Endometrial microvascular endothelial cells (primary cell): ENCODE data around the gene PAIP2. TPM values are rescaled to one million over a fixed set of nuclear protein-coding genes. Genes with fewer than 3 reads are reported as not detected.
"Not testable (repeated sequence)": the region's sequence is repeated elsewhere in the genome, so short reads cannot be mapped to it uniquely, and the experiment has no call there.

Experiments used
- in situ Hi-C: cut with HindIII; loops from 2 replicates; pipeline ENCODE4 v1.10.0; 2017; ENCODE audit warnings: low sequenced_read_pairs, low pct_unique_long_range_greater_than_20kb; ENCODE audit errors: inconsistent ontology term
- total RNA-seq: library from RNA; depleted of rRNA; stranded (reverse); fragments of >200 nt; gene quantifications from one replicate; pipeline ENCODE4 v1.2.3, GENCODE V29; 2015; ENCODE audit errors: inconsistent ontology term

PAIP2 gene
- total RNA-seq, 1 donor from 2014 or later, result 61.8 TPM

- in situ Hi-C loops, result no loop called here
Observed at GRCh38 chr5:139312075-139312474, 29.6 kb upstream of the PAIP2 start.

DNA sequence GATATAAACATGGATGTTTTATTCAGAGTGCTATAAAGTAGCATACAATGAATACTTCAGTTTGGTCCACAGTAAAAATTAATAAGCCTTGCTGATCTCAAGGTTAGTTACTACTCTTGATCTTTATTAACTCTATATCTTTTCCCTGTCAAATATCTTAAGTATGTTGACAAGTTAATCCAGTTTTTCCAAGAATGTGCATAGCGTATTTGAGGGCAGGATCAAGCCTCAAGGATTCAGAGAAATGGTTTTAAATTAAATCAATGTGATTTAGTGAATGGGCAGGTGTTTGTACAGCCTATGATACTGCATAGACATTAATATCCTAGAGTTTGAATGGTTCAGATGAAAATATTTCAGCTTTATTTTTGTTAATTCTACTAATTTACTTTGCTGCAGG lies 27.4 kb upstream of the PAIP2 start:
- in situ Hi-C loops, result no loop called here

- in situ Hi-C loops, result no loop called here
Observed at GRCh38 chr5:139315056-139315615, 26.5 kb upstream of the PAIP2 start.

GRCh38 chr5:139335811-139336210 lies 5.8 kb upstream of the PAIP2 start:
- in situ Hi-C loops, result no loop called here

DNA sequence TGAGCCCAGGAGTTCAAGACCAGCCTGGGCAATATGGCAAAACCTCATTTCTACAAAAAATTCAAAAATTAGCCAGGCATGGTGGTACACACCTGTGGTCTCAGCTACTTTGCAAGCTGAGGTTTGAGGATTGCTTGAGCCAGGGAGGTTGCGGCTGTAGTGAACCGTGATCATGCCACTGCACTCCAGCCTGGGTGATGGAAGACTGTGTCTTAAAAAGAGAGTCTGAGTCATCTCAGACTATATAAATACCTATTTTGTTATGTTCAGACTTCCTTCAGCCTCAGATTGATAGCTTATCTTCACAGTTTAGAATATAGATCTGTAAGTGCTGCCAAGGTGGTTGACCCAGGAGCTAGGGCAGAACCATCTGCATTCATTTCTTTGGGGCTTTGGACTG lies 1.6 kb upstream of the PAIP2 start:
- in situ Hi-C loops, result no loop called here

- in situ Hi-C loops, result no loop called here
Observed at GRCh38 chr5:139341187-139341688, 416 bp upstream of the PAIP2 start.

- in situ Hi-C loops, result no loop called here
Observed at GRCh38 chr5:139342423-139342723, 719 bp downstream of the PAIP2 start.

DNA sequence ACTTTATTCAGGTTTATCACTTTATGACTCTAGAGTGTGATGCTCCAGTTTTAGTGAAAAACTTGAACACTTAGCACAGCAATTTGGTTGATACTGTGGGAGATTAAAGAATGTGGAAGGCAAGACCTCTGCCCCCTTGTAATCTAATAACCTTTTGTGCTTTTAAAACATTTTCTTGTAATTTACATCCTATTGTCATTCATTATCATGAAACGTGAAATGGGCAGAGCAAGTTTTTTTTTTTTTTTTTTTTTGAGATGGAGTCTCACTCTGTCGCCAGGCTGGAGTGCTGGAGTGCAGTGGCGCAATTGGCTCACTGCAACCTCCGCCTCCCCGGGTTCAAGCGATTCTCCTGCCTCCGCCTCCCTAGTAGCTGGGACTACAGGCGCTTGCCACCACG lies 1.8 kb downstream of the PAIP2 start:
- in situ Hi-C loops, result no loop called here

- in situ Hi-C loops, result no loop called here
Observed at GRCh38 chr5:139344177-139344576, 2.5 kb downstream of the PAIP2 start.

DNA sequence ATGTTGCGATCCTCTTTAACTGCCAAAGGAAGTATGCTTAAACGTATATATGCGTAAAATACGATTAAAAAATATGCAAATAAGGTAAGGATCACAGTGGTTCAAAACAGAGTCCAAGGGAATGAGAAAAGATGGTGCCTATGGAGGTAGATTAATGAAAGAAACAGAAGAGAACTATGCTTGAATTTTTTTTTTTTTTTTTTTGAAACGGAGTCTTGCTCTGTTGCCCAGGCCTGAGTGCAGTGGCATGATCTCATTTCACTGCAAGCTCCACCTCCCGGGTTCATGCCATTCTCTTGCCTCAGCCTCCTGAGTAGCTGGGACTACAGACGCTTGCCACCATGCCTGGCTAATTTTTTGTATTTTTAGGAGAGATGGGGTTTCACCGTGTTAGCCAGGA lies 3.8 kb downstream of the PAIP2 start:
- in situ Hi-C loops, result not testable (repeated sequence)

GRCh38 chr5:139347863-139348262 lies 6.2 kb downstream of the PAIP2 start:
- in situ Hi-C loops, result not testable (repeated sequence)

DNA sequence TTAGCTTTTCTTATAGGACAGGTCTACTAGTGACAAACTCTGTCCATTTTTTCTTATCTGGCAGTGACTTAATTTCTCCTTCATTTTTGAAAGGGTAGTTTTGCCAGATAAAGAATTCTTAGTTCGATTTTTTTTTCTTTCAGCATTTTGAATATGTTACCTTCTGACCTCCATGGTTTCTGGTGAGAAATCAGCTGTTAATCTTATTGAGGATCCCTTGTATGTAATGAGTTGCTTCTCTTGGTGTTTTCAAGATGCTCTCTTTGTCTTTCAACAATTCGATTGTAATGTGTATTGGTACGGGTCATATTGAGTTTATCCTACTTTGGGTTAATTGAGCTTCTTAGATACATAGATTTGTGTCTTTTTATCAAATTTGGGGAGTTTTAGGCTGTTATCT lies 12.5 kb downstream of the PAIP2 start:
- in situ Hi-C loops, result no loop called here

- in situ Hi-C loops, result not testable (repeated sequence)
Observed at GRCh38 chr5:139355900-139356299, 14.2 kb downstream of the PAIP2 start.

DNA sequence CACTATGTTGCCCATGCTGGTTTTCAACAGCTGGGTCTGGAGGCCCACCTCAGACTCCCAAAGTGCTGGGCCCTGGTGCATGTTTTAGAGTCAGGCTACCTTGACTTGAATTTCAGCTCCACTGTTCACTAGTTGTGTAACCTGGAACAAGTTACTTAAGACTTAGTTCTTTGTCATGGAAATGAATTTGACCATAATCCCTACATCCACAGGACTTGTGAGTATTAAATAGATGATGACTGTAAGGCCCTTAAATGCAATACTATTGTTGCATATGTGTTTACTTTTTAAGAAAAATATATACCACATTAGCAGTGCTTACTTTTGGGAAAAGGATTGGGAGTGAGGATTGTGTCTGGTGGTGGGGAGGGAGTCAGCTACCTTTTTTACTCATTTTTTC lies 16.4 kb downstream of the PAIP2 start:
- in situ Hi-C loops, result no loop called here

DNA sequence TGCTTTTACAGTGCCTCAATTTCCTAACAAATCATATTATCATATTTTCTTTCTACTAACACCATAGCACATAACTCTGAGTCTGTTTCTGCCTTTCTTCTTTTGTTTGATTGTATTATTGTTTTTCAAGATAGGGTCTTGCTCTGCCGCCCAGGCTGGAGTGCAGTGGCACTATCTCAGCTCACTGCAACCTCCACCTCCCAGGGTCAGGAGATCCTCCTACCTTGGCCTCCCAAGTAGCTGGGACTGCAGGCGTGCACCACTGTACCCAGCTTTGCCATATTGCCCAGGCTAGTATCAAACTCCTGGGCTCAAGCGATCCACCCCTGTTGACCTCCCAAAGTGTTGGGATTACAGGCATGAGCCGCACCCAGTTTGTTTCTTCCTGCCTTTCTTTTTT lies 18.7 kb downstream of the PAIP2 start:
- in situ Hi-C loops, result no loop called here

DNA sequence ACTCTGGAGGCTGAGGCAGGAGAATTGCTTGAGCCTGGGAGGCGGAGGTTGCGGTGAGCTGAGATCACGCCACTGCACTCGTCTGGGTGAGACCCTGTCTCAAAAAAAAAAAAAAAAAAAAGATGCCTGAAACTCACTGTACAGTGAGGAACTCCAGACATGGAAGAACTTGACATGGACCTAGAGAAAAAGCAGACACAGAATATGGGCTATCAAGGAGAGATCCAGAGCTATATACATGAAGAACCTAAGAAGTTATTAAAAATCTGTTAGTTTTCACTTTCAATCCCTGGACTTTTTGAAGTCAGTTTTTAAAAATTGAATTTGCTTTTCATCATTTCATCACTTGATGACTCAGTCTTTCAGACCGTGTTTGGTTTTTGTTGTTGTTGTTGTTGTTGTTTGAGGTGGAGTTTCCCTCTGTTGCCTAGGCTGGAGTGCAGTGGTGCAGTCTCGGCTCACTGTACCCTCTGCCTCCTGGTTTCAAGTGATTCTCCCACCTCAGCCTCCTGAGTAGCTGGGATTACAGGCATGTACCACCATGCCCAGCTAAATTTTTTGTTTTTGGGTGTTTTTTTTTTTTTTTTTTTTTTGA lies 20.3 kb downstream of the PAIP2 start:
- in situ Hi-C loops, result no loop called here

- in situ Hi-C loops, result no loop called here
Observed at GRCh38 chr5:139363937-139364336, 22.3 kb downstream of the PAIP2 start.

- in situ Hi-C loops, result no loop called here
Observed at GRCh38 chr5:139364466-139364865, 22.8 kb downstream of the PAIP2 start.

- in situ Hi-C loops, result no loop called here
Observed at GRCh38 chr5:139368613-139369012, 27.0 kb downstream of the PAIP2 start.

DNA sequence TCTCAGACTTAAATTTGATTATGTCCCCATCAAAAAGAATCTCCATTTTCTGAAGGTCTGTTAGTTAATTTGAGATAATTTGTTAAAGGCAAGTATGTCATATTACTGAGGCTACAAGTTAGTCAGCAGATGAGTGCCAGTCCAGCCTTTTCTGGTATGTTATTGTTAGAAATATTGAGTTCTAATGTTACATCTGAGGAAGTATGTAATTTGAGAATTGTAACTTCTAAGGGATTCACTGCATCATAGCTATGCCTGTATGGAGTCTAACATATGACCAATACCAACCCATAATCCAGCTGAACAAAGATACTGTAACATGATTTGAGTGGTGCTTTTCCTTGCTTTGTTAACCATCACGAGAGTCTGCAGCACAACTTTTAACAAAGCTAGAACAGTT lies 27.5 kb downstream of the PAIP2 start:
- in situ Hi-C loops, result no loop called here
